Skeletal muscle tissue (tissue), 4 donors: Measurements from ENCODE around the gene LDLRAD2. TPM values are rescaled to one million over a fixed set of nuclear protein-coding genes. Genes with fewer than 3 reads are reported as not detected.
"Not testable (repeated sequence)": the region's sequence is repeated elsewhere in the genome, so short reads cannot be mapped to it uniquely, and the experiment has no call there.

Source experiments
- H3K27ac ChIP-seq: one replicate; pipeline ENCODE4 v1.7.0; 2013; ENCODE audit warnings: mild to moderate bottlenecking, low read depth, low read length, inconsistent platforms
- H3K27me3 ChIP-seq, 3 donors: one replicate each; pipeline ENCODE4 v1.7.0; 2013; ENCODE audit warnings: low read length in 3 of 3; ENCODE audit not compliant: control insufficient read depth in 3 of 3, insufficient read depth in 3 of 3
- H3K36me3 ChIP-seq, 3 donors: one replicate each; pipeline ENCODE4 v1.7.0; 2013; ENCODE audit warnings: low read length in 3 of 3; ENCODE audit not compliant: control insufficient read depth in 3 of 3, insufficient read depth in 3 of 3
- H3K4me1 ChIP-seq, 3 donors: one replicate each; pipeline ENCODE4 v1.7.0; 2013; ENCODE audit warnings: low read length in 3 of 3, mild to moderate bottlenecking in 3 of 3; ENCODE audit not compliant: control insufficient read depth in 3 of 3, insufficient read depth in 3 of 3
- H3K4me3 ChIP-seq, 3 donors: one replicate each; pipeline ENCODE4 v1.7.0; 2013; ENCODE audit warnings: low read length in 3 of 3
- H3K9ac ChIP-seq, 3 donors: one replicate each; pipeline ENCODE4 v1.7.0; 2013; ENCODE audit warnings: low read length in 3 of 3, mild to moderate bottlenecking in 3 of 3, moderate library complexity in 2 of 3, low read depth in 1 of 3
- H3K9me3 ChIP-seq, 3 donors: one replicate each; pipeline ENCODE4 v1.7.0; 2013; ENCODE audit warnings: low read length in 3 of 3; ENCODE audit not compliant: control insufficient read depth in 3 of 3
- total RNA-seq: library from RNA; depleted of rRNA; stranded (reverse); fragments of >200 nt; gene quantifications from one replicate; pipeline ENCODE4 v1.2.3, GENCODE V29; 2014
- donor health status: Osteomylitis.

Gene LDLRAD2, protein sequence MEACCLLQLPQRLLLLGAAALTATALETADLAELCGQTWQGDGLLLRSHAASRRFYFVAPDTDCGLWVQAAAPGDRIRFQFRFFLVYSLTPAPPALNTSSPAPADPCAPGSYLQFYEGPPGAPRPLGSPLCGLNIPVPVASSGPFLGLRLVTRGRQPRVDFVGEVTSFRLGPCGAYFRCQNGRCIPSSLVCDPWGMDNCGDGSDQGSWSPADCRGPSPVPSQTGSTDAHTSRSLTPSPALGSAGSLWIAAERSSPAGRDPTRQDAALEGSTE
- total RNA-seq, result 0.52 TPM

DNA sequence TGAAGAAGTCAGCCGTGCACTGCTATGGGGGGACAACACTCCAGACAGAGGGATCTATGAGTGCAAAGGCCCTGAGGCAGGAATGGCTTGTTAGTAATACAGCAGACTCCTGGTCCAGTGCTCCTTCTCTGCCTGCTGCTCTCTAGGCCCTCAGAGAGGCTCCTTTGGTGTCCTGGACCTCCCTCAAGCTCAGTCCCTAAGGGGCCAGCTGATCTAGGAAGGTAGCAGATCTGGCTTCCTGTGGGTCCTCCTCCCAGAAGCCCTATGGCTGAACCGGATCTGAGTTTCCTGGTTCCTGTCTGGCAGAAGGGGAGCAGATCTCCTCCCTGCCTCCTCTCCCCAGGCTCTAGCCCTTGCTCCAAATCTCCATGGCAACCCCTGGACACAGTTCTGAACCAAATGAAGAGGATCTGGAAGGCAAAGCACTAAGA lies at the start of gene LDLRAD2:
LDLRAD2 (plus strand) TSS at position 391 of the 431 bp plus-strand sequence. CDS start 187 bp downstream, outside the sequence.
- Histone ChIP-seq H3K27me3 (peaks cover 0 to 18% (median 16%) of the 10 kb centered on the region in 3 donors), H3K36me3 (no peaks in the 10 kb centered on the region), H3K27ac (no peak within 1 kb of the TSS), H3K4me1 (peaks cover 0 to 3% (median 3%) of the 10 kb centered on the region in 3 donors), H3K9ac (no peak within 1 kb of the TSS), H3K9me3 (no peaks in the 10 kb centered on the region), H3K4me3 (no peak within 1 kb of the TSS)

DNA sequence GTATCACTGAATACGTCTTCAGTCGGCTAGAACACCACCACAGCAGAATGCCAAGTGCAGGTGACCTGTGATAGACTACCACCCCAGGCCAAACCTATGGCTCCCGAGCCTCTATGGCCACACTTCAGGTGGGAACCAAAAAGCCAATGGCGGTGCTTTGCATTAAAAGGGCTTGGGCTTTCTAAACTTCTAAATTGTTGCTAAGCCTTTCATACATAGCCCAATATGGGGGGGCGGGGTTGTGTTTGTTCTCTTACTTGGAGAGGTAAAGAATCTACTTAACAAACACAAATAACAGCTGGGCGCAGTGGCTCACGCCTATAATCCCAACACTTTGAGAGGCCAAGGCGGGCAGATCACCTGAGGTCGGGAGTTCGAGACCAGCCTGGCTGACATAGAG lies 48.8 kb upstream of the LDLRAD2 start:
- Histone ChIP-seq H3K27ac (no peak overlapping the region), H3K9me3 (no peaks in the 10 kb centered on the region), H3K27me3 (no peaks in the 10 kb centered on the region), H3K36me3 (no peaks in the 10 kb centered on the region), H3K4me3 (no peak overlapping the region), H3K4me1 (peaks cover 8 to 16% (median 14%) of the 10 kb centered on the region in 3 donors), H3K9ac (no peak overlapping the region)

DNA sequence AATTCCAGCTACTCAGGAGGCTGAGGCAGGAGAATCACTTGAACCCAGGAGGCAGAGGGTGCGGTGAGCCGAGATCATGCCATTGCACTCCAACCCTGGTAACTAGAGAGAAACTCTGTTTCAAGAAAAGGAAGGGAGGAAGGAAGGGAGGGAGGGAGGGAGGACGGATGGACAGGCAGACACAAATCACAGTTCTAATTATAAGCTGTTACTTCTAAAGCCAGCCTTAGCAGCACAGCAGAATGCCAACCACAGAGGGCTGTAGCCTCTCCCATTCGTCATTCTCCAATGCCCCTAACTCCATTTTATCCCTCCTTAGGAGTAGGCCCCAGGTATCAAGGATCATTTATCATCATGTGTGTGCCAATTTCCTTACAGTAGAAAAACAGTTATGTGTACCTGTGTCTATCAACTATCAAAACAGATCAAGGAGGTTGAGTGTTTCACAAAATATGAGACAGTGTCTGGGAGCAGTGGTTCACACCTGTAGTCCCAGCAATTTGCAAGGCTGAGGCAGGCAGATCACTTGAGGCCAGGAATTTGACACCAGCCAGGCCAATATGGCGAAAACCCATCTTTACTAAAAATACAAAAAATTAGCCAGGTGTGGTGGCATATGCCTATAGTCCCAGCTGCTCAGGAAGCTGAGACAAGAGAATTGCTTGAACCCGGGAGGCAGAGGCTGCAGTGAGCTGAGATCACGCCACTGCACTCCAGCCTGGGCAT lies 48.2 kb upstream of the LDLRAD2 start:
- peaks cover 8 to 19% (median 14%) of the 10 kb centered on the region in 3 donors for H3K4me1 ChIP-seq
- H3K9me3 ChIP-seq, result no peaks in the 10 kb centered on the region
- H3K27ac ChIP-seq, result no peak overlapping the region
- no peaks in the 10 kb centered on the region for H3K36me3 ChIP-seq
- no peak overlapping the region for H3K4me3 ChIP-seq
- H3K9ac ChIP-seq, result no peak overlapping the region
- H3K27me3 ChIP-seq, result no peaks in the 10 kb centered on the region

DNA sequence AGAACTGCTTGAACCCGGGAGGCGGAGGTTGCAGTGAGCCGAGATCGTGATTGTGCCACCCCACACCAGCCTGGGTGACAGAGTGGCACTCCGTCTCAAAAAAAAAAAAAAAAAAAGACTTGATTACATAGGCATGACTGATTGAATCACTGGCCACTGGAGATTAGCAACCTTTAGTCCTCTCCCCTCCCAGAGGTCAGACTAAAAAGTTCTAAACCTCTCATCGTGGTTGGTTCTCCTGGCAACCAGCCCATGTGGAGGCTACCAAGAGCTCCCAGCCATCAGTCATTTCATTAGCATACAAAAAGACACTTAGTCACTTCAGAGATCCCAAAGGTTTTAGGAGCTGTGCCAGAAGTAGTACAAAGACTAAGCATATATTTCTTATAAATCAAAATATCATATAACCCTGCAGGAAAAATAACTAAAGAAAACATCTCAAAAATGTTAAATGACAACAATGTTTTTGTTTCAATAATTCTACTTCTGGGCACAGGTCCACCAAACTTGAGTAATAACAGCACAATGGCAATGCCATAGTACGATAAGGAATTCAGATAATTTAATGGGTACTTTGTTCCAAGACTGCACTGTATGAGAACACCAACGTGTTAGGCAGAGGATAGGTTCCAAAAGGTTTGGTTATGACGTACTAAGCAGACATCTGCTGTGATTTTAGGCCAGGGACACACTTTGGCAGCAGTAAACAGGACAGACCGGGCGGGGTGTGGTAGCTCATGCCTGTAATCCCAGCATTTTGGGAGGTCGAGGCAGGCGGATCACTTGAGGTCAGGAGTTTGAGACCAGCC lies 47.2 kb upstream of the LDLRAD2 start:
- Histone ChIP-seq H3K36me3 (no peaks in the 10 kb centered on the region), H3K27me3 (no peaks in the 10 kb centered on the region), H3K4me3 (no peak overlapping the region), H3K9ac (no peak overlapping the region), H3K4me1 (peaks cover 7 to 19% (median 14%) of the 10 kb centered on the region in 3 donors), H3K27ac (no peak overlapping the region), H3K9me3 (no peaks in the 10 kb centered on the region)

DNA sequence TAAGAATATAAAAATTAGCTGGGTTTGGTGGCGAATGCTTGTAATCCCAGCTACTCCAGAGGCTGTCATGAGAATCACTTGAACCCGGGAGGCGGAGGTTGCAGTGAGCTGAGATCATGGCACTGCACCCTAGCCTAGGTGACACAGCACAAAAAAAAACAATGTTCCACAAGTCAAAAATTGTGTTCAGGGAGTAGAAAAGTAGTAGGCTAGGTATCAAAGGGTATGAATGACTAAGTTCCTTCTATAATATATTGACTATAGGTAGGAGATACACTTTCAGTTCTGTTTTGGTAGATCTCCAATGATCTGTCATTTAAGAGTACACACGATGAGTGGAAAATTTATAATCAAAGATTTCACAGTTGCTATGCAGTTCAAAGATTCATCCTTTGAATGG lies 45.9 kb upstream of the LDLRAD2 start:
- Histone ChIP-seq H3K36me3 (no peaks in the 10 kb centered on the region), H3K4me1 (peaks cover 7 to 19% (median 14%) of the 10 kb centered on the region in 3 donors), H3K4me3 (no peak overlapping the region), H3K27me3 (no peaks in the 10 kb centered on the region), H3K9ac (no peak overlapping the region), H3K27ac (no peak overlapping the region), H3K9me3 (no peaks in the 10 kb centered on the region)

DNA sequence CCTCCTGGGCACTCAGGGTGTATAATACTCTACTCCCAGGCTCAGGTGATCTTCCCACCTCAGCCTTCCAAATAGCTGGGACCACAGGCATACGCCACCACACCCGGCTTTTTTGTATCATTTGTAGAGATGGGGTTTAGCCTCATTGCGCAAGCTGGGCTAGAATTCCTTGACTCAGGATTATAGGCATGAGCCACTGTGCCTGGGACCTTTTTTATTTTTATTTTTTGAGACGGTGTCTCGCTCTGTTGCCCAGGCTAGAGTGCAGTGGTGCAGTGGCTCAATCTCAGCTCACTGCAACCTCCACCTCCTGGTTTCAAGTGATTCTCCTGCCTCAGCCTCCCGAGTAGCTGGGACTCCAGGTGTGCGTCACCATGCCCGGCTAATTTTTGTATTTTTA lies 45.0 kb upstream of the LDLRAD2 start:
- not testable (repeated sequence) for H3K9ac ChIP-seq, H3K27me3 ChIP-seq, H3K27ac ChIP-seq, H3K9me3 ChIP-seq, H3K36me3 ChIP-seq, H3K4me3 ChIP-seq
- H3K4me1 ChIP-seq, result peaks cover 7 to 19% (median 14%) of the 10 kb centered on the region in 3 donors

DNA sequence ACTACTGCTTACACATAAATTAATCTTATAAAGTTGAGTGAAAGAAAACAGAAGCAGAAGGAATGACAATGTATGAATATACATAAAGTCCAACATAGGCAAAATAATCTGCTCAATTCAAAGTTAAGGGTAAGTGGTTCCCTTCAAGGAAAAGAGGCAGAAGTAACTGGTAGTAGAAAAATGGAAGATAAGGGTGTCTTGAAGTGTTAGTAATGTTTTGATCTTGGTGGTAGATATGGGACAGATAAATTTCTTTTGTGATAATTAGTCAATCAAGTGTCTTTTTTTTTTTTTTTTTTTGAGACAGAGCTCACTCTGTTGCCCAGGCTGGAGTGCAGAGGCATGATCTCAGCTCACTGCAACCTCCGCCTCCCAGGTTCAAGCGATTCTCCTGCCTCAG lies 41.9 kb upstream of the LDLRAD2 start:
- Histone ChIP-seq H3K27ac (no peak overlapping the region), H3K4me3 (no peak overlapping the region), H3K9me3 (no peaks in the 10 kb centered on the region), H3K9ac (no peak overlapping the region), H3K27me3 (no peaks in the 10 kb centered on the region), H3K36me3 (no peaks in the 10 kb centered on the region), H3K4me1 (peaks cover 2 to 6% (median 4%) of the 10 kb centered on the region in 3 donors)

DNA sequence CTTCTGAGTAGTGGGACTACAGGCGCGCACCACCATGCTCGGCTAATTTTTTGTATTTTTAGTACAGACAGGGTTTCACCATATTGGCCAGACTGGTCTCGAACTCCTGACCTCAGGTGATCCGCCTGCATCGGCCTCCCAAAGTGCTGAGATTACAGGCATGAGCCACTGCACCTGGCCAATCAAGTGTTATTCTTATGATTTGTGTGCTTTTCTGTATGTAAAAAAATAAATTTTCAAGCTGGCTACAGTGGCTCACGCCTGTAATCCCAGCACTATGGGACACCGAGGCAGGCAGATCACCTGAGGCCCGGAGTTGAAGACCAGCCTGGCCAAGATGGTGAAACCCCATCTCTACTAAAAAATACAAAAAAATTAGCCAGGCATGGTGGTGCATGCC lies 41.5 kb upstream of the LDLRAD2 start:
- not testable (repeated sequence) for H3K27me3 ChIP-seq, H3K9me3 ChIP-seq, H3K9ac ChIP-seq, H3K27ac ChIP-seq, H3K4me1 ChIP-seq, H3K4me3 ChIP-seq, H3K36me3 ChIP-seq

DNA sequence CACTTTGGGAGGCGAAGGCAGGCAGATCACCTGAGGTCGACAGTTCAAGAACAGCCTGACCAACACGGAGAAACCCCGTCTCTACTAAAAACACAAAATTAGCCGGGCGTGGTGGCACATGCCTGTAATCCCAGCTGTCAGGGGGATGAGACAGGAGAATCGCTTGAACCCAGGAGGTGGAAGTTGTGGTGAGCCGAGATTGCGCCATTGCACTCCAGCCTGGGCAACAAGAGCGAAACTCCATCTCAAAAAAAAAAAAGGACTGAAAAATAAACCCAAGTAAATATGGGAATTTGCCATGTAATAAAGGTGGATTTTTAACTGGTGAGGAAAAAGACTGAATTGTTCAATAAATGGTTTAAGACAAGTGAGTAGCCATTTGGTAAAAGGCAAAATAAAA lies 40.4 kb upstream of the LDLRAD2 start:
- H3K4me3 ChIP-seq, H3K27me3 ChIP-seq, H3K9me3 ChIP-seq, H3K27ac ChIP-seq, H3K9ac ChIP-seq, H3K36me3 ChIP-seq, H3K4me1 ChIP-seq: not testable (repeated sequence)

DNA sequence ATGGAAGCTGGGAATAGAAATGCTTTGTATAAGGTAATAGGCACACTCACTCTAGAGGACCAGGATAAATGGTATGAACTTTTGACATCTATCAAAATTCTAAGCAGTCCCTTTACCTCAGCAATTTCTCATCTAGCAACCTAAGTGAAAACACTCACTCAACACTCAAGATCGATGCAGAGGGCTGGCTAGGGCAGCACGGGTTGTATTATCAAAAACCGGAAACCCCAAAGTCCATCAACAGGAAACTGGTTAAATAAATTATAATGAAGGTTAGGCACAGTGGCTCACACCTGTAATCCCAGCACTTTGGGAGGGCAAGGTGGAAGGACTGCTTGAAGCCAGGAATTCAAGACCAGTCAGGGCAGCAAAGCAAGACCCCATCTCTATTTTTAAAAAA lies 38.5 kb upstream of the LDLRAD2 start:
- Histone ChIP-seq H3K9me3 (no peaks in the 10 kb centered on the region), H3K36me3 (no peaks in the 10 kb centered on the region), H3K9ac (no peak overlapping the region), H3K27ac (no peak overlapping the region), H3K4me3 (no peak overlapping the region), H3K4me1 (peaks cover 0 to 3% (median 2%) of the 10 kb centered on the region in 3 donors), H3K27me3 (no peaks in the 10 kb centered on the region)
